T-helper 1 cell treated with Interleukin-12 subunit alpha and Interleukin-12 subunit beta and Interleukin-4 antibody, amounts not matched to agents 30 μg/mL and 1 μg/mL, for 36 hours (primary cell): ENCODE measurements around the gene UPP1.
A peak's percentile ranks its signal among the peaks of the same experiment; 100 is the strongest.

Experiments
- H3K27ac Mint-ChIP-seq: one replicate; pipeline ENCODE4 v1.8.0; 2021; ENCODE audit warnings: mild to moderate bottlenecking, mixed read lengths
- H3K27me3 Mint-ChIP-seq: one replicate; pipeline ENCODE4 v1.8.0; 2021; ENCODE audit warnings: low read depth, mixed read lengths
- H3K36me3 Mint-ChIP-seq: one replicate; pipeline ENCODE4 v1.8.0; 2021; ENCODE audit warnings: low read depth, mixed read lengths
- H3K4me1 Mint-ChIP-seq: one replicate; pipeline ENCODE4 v1.8.0; 2021; ENCODE audit warnings: low read depth, mixed read lengths
- H3K4me3 Mint-ChIP-seq: one replicate; pipeline ENCODE4 v1.8.0; 2021; ENCODE audit warnings: mild to moderate bottlenecking, moderate library complexity, mixed read lengths
- H3K9me3 Mint-ChIP-seq: one replicate; pipeline ENCODE4 v1.8.0; 2021; ENCODE audit warnings: mixed read lengths

The UPP1 gene

GRCh38 chr7:48089046-48090003, at the start of gene UPP1:
UPP1 (plus strand) TSS chr7:48089265; CDS start chr7:48094784, 5,519 bp downstream.
- H3K9me3 Mint-ChIP-seq = no peaks in the 10 kb centered on the region
- H3K4me3 Mint-ChIP-seq = peak within 1 kb of the TSS; percentile 91
- peaks cover 73% of the 10 kb centered on the region for H3K4me1 Mint-ChIP-seq
- peak within 1 kb of the TSS; percentile 92 for H3K27ac Mint-ChIP-seq
- peaks cover 40% of the 10 kb centered on the region for H3K36me3 Mint-ChIP-seq
- no peaks in the 10 kb centered on the region for H3K27me3 Mint-ChIP-seq

- peaks cover 1% of the 10 kb centered on the region for H3K36me3 Mint-ChIP-seq
- H3K27ac Mint-ChIP-seq = no peak overlapping the region
- peaks cover 19% of the 10 kb centered on the region for H3K4me1 Mint-ChIP-seq
- H3K4me3 Mint-ChIP-seq = no peak overlapping the region
- peaks cover 27% of the 10 kb centered on the region for H3K27me3 Mint-ChIP-seq
- no peaks in the 10 kb centered on the region for H3K9me3 Mint-ChIP-seq
Measured at GRCh38 chr7:48040944-48041652, 48.0 kb upstream of the UPP1 start.

GRCh38 chr7:48041653-48041970, 47.5 kb upstream of the UPP1 start:
- H3K4me1 Mint-ChIP-seq = peaks cover 24% of the 10 kb centered on the region
- no peak overlapping the region for H3K27ac Mint-ChIP-seq
- peaks cover 25% of the 10 kb centered on the region for H3K27me3 Mint-ChIP-seq
- no peak overlapping the region for H3K4me3 Mint-ChIP-seq
- H3K9me3 Mint-ChIP-seq = no peaks in the 10 kb centered on the region
- H3K36me3 Mint-ChIP-seq = peaks cover 1% of the 10 kb centered on the region

- H3K36me3 Mint-ChIP-seq = peaks cover 1% of the 10 kb centered on the region
- H3K9me3 Mint-ChIP-seq = no peaks in the 10 kb centered on the region
- H3K4me1 Mint-ChIP-seq = peaks cover 24% of the 10 kb centered on the region
- H3K4me3 Mint-ChIP-seq = no peak overlapping the region
- peaks cover 20% of the 10 kb centered on the region for H3K27me3 Mint-ChIP-seq
- no peak overlapping the region for H3K27ac Mint-ChIP-seq
Measured at GRCh38 chr7:48042216-48042615, 46.8 kb upstream of the UPP1 start.

- Mint-ChIP-seq H3K4me3 (no peak overlapping the region), H3K27ac (no peak overlapping the region), H3K27me3 (peaks cover 16% of the 10 kb centered on the region), H3K4me1 (peaks cover 24% of the 10 kb centered on the region), H3K9me3 (no peaks in the 10 kb centered on the region), H3K36me3 (peaks cover 1% of the 10 kb centered on the region)
Measured at GRCh38 chr7:48042636-48043035, 46.4 kb upstream of the UPP1 start.

- peak overlapping the region; percentile 49 for H3K27ac Mint-ChIP-seq
- peaks cover 24% of the 10 kb centered on the region for H3K4me1 Mint-ChIP-seq
- H3K9me3 Mint-ChIP-seq = no peaks in the 10 kb centered on the region
- peaks cover 1% of the 10 kb centered on the region for H3K36me3 Mint-ChIP-seq
- H3K4me3 Mint-ChIP-seq = no peak overlapping the region
- H3K27me3 Mint-ChIP-seq = peaks cover 3% of the 10 kb centered on the region
Measured at GRCh38 chr7:48045195-48045765, 43.8 kb upstream of the UPP1 start.

GRCh38 chr7:48046458-48046857, 42.6 kb upstream of the UPP1 start:
- Mint-ChIP-seq H3K27ac (no peak overlapping the region), H3K27me3 (peaks cover 3% of the 10 kb centered on the region), H3K36me3 (peaks cover 1% of the 10 kb centered on the region), H3K9me3 (no peaks in the 10 kb centered on the region), H3K4me1 (peaks cover 21% of the 10 kb centered on the region), H3K4me3 (no peak overlapping the region)

- H3K4me1 Mint-ChIP-seq = peaks cover 17% of the 10 kb centered on the region
- H3K4me3 Mint-ChIP-seq = no peak overlapping the region
- H3K27me3 Mint-ChIP-seq = peaks cover 3% of the 10 kb centered on the region
- H3K9me3 Mint-ChIP-seq = no peaks in the 10 kb centered on the region
- peaks cover 1% of the 10 kb centered on the region for H3K36me3 Mint-ChIP-seq
- H3K27ac Mint-ChIP-seq = no peak overlapping the region
Measured at GRCh38 chr7:48048113-48048512, 41.0 kb upstream of the UPP1 start.

- H3K36me3 Mint-ChIP-seq = peaks cover 1% of the 10 kb centered on the region
- H3K4me1 Mint-ChIP-seq = peaks cover 16% of the 10 kb centered on the region
- H3K9me3 Mint-ChIP-seq = no peaks in the 10 kb centered on the region
- H3K27ac Mint-ChIP-seq = no peak overlapping the region
- peaks cover 3% of the 10 kb centered on the region for H3K27me3 Mint-ChIP-seq
- no peak overlapping the region for H3K4me3 Mint-ChIP-seq
Measured at GRCh38 chr7:48049850-48050249, 39.2 kb upstream of the UPP1 start.

- peaks cover 8% of the 10 kb centered on the region for H3K27me3 Mint-ChIP-seq
- peaks cover 11% of the 10 kb centered on the region for H3K9me3 Mint-ChIP-seq
- no peaks in the 10 kb centered on the region for H3K4me1 Mint-ChIP-seq
- H3K27ac Mint-ChIP-seq = no peak overlapping the region
- H3K4me3 Mint-ChIP-seq = no peak overlapping the region
- no peaks in the 10 kb centered on the region for H3K36me3 Mint-ChIP-seq
Measured at GRCh38 chr7:48052748-48053147, 36.3 kb upstream of the UPP1 start.

GRCh38 chr7:48053736-48054135, 35.3 kb upstream of the UPP1 start:
- no peak overlapping the region for H3K27ac Mint-ChIP-seq

GRCh38 chr7:48058990-48059389, 30.1 kb upstream of the UPP1 start:
- H3K4me3 Mint-ChIP-seq = no peak overlapping the region
- H3K27ac Mint-ChIP-seq = no peak overlapping the region
- H3K27me3 Mint-ChIP-seq = peaks cover 13% of the 10 kb centered on the region
- H3K4me1 Mint-ChIP-seq = no peaks in the 10 kb centered on the region
- H3K9me3 Mint-ChIP-seq = peaks cover 25% of the 10 kb centered on the region
- no peaks in the 10 kb centered on the region for H3K36me3 Mint-ChIP-seq

More at GRCh38 chr7:48053736-48054135, 35.3 kb upstream of the UPP1 start:
- Mint-ChIP-seq H3K27me3 (peaks cover 8% of the 10 kb centered on the region), H3K36me3 (no peaks in the 10 kb centered on the region), H3K4me3 (no peak overlapping the region), H3K9me3 (peaks cover 18% of the 10 kb centered on the region), H3K4me1 (no peaks in the 10 kb centered on the region)

GRCh38 chr7:48059706-48060105, 29.4 kb upstream of the UPP1 start:
- H3K36me3 Mint-ChIP-seq = no peaks in the 10 kb centered on the region
- peaks cover 31% of the 10 kb centered on the region for H3K9me3 Mint-ChIP-seq
- H3K4me3 Mint-ChIP-seq = no peak overlapping the region
- peaks cover 13% of the 10 kb centered on the region for H3K27me3 Mint-ChIP-seq
- H3K4me1 Mint-ChIP-seq = no peaks in the 10 kb centered on the region
- no peak overlapping the region for H3K27ac Mint-ChIP-seq

- no peak overlapping the region for H3K27ac Mint-ChIP-seq
- no peaks in the 10 kb centered on the region for H3K4me1 Mint-ChIP-seq
- no peak overlapping the region for H3K4me3 Mint-ChIP-seq
- no peaks in the 10 kb centered on the region for H3K36me3 Mint-ChIP-seq
- H3K9me3 Mint-ChIP-seq = peaks cover 12% of the 10 kb centered on the region
- H3K27me3 Mint-ChIP-seq = peaks cover 5% of the 10 kb centered on the region
Measured at GRCh38 chr7:48063985-48064384, 25.1 kb upstream of the UPP1 start.

GRCh38 chr7:48067475-48067874, 21.6 kb upstream of the UPP1 start:
- no peaks in the 10 kb centered on the region for H3K36me3 Mint-ChIP-seq
- no peaks in the 10 kb centered on the region for H3K4me1 Mint-ChIP-seq
- H3K27ac Mint-ChIP-seq = no peak overlapping the region
- peaks cover 16% of the 10 kb centered on the region for H3K9me3 Mint-ChIP-seq
- H3K27me3 Mint-ChIP-seq = peaks cover 5% of the 10 kb centered on the region
- no peak overlapping the region for H3K4me3 Mint-ChIP-seq
